GM12892 (cell line): ENCODE data around the gene ZDHHC22.

Experiments used
- POLR2A ChIP-seq: IDR thresholded peaks from 2 replicates; pipeline ENCODE4 v1.6.1; 2011; ENCODE audit warnings: low read depth, low read length, control low read depth
- POLR2AphosphoS5 ChIP-seq: IDR thresholded peaks from 2 replicates; pipeline ENCODE4 v1.6.1; 2011; ENCODE audit warnings: low read depth, low read length, control low read depth
- TAF1 ChIP-seq: IDR thresholded peaks from 2 replicates; pipeline ENCODE4 v1.6.1; 2011; ENCODE audit warnings: low read depth, mild to moderate bottlenecking, control low read depth, low read length, borderline replicate concordance

DNA sequence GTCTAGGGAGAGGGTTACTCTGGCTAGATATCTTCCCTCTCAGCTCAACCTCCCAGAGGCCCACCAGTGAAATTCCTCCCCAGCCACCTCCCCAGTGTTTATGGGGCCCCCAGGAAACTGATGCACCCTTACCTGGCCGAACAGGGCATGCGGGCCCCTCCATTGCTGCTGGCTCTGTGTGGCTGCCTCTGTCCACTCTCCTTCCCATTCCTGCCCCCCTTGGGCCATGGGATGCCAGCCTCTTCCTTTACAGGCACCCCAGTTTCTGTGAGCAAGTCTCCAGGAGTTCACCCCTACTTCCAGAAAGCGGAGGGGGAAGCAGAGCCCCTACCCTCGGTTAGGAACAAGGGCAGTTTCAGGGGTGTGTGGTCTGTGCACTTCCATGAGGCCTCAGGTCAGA, 19.4 kb upstream of the ZDHHC22 start:
- no peak for TF ChIP-seq POLR2A
- no peak for TF ChIP-seq POLR2AphosphoS5
- no peak for TF ChIP-seq TAF1
